GM19035 (cell line): ENCODE measurements around the gene FAM32A.

ENCODE experiments used
- ATAC-seq: cut with Tn5 transposase; IDR thresholded peaks from one replicate; pipeline ENCODE4 v1.9.1; 2021; ENCODE audit not compliant: unreplicated experiment

FAM32A gene

DNA sequence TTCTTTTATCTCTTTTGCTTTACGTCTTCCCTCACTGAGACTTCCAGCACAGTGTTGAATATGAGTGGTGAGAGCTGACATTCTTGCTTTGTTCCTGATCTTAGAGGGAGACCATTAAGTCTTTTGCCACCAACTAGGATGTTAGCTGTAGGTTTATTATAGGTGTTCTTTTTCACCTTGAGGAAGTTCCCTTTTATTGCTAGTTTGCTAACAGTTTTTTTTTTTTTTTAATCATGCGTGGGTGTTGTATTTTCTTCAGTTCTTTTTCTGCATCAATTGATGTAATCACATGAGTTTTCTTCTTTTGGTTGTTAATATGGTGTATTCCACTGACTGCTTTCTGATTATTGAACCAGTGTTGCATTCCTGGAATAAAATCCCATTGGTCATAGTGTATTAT is 33.6 kb downstream of the FAM32A start:
- ATAC-seq: no peak

DNA sequence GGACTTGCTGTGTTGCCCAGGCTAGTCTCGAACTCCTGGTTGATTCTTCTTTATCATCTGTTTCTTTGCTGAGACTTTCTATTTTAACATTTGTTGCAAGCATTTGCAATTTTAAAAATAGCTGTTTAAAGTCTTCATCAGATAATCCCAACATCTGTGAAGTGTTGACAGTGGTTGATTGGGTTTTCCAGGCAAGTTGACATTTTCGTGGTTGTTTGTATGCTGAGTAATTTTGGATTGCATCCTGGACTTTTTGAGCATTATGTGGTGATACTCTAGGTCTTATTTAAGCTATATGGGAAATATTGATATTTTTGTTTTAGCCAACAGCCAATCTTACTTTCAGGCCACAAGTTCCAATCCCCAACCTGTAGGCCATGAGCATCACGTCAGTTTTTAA is 37.6 kb downstream of the FAM32A start:
- no peak for ATAC-seq

DNA sequence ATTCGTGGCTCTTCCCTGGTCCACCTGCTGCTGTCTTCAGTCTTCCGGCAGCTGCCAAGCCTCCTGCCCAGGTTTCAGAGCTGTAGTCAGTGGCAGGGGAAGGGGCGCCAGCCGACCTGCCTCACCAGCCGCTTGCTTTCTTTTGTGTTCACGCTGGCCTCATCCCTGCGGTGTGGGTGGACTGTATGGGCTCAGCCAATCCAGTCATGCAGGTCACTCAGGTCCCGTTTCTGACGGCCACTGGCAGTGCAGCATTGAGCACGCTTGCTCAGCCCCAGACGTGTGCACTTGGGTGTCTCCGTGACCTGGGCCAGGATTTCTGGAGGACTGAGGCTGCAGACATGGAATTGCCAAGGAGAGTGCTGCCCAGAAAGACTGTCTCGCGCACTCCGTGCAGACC is 38.5 kb downstream of the FAM32A start:
- no peak for ATAC-seq

DNA sequence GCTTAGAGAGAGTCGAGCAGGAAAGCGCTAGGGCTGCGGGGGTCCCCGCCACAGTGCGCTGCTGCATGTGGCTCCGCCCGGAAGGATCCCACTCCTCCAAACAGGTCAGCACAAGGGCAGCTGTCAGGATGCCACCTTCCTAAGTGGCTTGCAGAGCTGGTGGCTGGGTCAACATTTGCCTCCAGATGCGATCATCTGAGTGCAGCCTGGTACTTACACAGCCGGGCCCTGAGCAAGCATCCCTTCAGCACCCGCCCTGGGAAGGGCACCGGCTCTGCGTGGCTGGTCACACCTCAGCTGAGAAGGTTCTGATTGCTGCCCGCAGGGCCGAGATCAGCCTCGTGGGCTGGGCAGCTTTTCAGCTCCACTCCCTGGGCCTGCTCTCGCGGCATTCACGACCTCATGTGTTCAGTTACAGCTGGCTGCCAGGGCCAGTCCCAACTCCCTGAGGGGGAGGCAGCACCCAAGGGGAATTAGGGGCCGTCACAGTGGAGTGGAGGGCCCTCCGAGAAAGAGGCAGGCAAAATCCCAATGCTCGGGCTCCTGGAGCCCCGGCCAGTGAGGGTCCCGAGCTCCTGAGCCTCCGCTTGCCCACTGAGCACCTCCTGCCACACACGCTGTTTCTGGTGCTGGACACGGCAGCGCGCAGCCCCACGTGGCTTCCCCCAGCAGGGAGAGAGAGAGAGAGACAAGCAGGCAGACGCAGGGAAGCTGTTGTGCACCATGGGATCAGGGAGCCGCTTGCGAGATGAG is 39.3 kb downstream of the FAM32A start:
- ATAC-seq: no peak

DNA sequence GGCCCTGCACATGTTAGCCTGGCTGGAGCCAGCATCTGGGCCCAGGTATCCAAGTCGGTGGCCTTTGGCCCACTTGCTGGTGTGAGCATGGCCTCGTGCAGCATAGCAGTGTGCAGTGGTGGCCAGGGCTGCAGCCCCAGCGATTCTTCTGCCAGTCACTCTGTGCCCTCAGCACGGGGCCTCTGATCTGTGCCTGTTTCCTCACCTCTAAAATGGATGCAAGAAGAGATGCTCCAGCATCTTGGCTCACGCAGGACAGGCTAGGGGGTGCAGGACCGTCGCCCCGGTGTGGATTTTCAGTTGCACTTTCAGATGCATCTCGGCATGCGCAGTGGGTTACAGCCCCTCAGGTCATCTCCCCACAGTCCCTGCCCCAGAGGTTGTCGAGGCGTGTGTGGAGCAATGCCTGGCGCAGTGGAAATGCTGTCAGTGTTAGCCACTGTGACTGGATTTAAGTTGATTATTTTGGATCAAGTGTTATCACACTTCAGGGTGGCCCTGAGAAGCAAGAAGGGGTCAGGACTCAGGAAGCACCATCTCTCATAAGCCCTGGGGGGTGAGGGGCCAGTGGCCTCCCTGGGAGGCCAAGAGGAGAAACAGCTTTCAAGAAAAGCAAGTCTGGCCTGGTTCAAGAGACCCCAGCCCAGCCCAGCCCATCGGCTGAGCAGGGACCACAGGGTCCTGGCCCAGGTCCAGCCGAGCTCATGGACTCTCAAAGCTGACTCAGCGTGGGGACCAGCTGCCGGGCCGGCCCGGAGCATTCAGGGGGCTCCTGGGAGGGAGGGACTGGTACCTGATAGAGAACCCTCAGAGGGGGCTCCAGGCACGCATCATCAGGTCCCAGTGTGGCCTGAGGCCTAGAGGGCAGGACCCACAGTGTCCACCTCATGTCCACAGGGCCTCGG is 40.3 kb downstream of the FAM32A start:
- no peak for ATAC-seq

DNA sequence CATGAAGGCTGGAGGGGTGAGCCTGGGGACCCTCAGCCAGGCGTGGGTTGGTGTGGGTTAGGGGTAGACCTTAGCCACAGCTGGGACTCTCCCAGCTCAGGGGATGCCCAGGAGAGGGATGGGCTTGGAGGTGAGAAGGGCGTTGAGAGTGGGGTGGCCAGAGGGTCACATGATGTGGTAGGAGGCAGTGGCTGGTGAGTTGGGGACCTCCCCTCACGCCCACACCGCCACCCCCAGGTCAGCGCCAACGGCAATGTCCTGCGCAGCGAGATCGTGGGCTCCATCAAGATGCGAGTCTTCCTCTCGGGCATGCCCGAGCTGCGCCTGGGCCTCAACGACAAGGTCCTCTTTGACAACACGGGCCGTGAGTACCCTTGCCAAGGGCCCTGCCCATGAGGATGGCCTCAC is 41.0 kb downstream of the FAM32A start:
- no peak for ATAC-seq

DNA sequence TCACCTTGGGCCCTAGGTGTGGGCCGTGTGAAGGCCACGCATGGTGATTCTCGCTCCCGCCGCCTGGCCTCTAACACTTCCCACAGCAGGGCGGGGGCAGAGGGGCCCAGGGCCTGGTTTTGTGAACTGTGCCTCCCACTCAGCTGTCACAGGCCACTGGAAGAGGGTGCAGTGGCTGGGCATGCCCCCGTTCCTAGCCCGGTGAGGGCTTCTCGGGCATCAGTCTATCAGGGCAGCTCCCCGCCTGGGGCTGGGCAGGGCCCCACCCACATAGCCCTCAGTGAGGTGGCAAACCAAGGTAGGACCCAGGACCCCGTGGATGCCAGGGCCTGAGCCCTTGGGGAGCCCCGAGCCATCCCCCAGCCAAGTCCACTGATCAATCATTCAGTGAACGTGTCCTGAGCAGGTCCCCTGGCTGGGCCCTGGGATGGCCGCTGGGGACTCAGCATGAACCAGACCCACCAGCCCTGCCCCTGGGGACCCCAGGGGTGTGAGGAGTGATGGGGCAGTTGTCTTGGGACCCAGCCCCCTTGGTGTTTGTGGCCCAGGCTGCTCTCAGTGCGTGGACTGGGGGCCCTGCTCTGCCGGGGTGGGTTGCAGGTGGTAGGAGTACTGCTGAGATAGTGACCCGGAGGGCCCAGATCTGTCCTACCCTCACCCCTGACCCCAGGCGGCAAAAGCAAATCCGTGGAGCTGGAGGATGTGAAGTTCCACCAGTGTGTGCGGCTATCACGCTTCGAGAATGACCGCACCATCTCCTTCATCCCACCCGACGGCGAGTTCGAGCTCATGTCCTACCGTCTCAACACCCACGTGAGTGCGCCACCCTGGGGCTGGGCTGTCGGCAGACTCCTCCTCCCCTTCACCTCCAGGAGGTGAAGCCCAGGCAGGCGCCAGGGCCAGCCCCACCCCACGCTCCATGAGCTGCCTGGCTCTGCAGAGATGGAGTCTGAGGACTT is 41.9 kb downstream of the FAM32A start:
- ATAC-seq: no peak

DNA sequence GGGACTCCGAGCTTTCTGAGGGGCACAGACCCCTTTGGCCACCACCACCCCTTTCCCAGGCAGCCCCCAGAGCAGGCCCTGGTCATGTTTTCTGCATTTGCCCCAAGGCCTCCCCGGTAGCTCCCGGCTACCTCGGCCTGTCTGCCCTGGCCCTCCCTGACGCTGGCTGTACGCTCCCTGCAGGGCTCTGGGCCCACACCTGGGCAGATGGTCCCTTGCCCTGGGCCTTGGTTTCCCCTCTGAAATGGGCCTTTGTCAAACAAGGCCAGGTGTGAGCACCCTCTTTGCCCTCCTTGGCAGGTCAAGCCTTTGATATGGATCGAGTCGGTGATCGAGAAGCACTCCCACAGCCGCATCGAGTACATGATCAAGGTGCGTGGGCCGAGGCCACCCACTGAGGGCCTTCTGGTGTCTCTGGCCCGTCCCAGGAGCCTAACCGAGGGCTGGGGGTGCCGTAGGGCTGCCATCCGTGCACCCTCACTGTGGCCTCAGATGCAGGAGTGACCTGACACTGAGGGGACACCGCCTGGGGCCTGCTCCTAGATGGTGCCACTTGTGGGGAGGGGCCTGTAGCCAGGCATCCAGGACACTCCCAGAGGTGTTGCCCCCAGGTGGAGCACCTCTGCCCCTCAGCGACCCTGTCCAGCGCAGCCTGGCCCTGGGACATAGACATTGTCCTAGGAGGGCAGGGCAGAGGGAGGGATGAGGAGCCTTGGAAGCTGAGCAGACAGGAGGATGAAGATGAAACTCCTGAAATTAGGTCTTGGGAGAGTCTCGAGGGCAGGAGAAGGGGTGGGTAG is 42.8 kb downstream of the FAM32A start:
- ATAC-seq: no peak

DNA sequence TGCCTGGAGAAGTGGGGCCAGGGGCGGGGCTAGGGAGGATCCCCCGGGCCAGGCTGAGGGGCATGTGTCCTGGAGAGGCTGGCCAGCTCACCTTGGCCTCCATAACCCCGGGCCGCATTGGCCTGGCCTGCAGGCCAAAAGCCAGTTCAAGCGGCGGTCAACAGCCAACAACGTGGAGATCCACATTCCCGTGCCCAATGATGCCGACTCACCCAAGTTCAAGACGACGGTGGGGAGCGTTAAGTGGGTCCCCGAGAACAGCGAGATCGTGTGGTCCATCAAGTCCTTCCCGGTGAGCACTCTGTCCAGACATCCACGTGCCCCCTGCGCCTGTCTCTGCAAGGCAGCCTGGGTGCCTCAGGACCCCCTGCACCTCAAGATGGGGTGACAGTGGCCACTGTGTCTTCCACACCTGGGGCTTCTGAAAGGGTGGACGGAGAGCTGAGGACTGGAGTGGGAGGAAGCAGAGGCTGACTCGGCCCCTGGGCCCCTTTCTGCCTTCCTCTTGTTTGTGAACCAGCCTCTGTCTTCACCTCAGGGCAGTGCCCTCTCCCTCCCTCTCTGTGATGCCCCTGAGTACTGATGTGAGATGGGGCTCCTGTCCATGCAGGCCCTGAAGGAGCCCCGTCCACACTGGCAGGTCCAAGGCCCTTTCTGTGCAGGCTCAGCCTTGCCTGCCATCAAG is 43.6 kb downstream of the FAM32A start:
- ATAC-seq: no peak

DNA sequence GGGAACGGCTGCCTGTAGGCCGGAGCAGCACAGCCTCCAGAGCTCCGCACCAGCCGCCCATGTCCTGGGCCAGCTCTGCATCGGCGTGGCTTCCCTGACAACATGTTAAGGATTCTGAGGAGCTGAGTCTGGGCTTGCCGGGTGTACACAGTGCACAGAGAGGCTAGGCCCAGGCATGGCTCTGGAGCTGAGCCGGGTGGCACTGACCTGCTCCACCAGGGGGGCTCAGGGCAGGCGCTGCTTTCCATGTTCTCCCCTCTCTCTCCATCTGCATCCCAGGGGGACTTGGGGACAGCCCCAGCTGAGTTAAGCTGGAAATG is 44.1 kb downstream of the FAM32A start:
- no peak for ATAC-seq

DNA sequence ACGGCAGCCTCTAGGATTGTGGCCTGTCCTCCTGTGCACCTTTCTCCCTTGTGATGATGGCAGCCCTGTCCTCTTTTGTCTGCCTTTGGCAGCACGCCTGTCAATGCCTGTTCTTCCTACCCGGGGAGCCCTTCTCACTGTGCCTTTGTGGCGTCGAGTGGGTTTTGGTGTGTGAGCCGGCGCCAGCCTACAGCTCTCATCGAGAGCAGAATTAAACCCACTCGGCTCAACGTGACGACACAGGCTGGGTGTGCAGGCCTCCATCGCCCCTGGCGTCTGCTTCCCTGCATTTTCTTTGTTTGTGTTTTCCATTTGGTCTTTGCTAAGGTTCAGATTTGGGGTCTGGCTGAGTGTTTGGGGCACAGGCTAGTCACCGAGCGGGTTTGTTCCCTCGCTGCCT is 46.9 kb downstream of the FAM32A start:
- no peak for ATAC-seq

DNA sequence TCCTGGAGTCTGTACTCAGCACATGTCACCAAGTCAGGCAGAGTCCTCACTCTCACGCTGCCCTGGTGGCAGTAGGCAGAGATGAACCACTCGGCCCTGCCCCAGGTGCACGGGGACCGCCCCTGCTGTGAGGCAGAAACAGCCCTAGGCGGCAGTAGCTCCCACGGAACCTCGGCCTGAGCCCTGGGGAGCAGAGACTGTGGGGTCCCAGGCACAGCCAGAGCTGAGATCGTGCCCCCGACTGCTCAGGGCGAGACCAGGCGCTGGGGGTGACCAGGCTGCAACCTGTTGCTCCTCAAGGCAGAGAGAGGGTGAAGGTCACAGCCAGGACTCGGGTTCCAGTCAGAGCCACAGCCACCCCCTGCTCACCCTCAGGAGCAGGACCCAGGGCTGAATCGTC is 47.4 kb downstream of the FAM32A start:
- ATAC-seq: no peak

DNA sequence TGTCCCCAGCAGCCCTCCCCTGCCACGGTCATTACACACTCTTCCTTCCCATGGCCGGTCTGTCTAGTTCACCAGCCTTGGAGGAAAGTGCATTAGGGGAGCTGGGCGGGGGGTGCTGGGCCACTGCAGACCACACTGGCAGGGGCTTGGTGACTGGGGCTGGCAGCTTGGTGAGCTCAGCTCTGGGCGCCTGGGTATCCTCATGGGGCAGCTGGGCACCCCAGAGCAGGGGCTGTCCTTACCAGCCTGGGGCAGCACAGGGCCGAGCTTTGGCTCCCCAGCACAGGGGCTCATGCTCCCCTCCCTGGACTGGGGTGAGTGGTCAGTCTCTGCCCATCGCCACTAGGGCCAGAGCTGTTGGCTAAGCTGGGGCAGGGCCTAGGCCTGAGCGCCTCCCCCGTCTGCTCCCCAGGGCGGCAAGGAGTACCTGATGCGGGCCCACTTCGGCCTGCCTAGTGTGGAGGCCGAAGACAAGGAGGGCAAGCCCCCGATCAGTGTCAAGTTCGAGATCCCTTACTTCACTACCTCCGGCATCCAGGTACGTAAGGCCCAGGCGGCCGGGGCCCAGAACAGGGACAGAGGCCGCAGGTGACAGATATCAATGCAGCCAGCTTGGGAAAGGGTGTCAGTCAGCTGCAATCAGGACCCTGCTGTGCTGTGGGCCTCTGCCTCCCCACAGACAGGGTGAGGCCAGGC is 48.0 kb downstream of the FAM32A start:
- ATAC-seq: no peak

DNA sequence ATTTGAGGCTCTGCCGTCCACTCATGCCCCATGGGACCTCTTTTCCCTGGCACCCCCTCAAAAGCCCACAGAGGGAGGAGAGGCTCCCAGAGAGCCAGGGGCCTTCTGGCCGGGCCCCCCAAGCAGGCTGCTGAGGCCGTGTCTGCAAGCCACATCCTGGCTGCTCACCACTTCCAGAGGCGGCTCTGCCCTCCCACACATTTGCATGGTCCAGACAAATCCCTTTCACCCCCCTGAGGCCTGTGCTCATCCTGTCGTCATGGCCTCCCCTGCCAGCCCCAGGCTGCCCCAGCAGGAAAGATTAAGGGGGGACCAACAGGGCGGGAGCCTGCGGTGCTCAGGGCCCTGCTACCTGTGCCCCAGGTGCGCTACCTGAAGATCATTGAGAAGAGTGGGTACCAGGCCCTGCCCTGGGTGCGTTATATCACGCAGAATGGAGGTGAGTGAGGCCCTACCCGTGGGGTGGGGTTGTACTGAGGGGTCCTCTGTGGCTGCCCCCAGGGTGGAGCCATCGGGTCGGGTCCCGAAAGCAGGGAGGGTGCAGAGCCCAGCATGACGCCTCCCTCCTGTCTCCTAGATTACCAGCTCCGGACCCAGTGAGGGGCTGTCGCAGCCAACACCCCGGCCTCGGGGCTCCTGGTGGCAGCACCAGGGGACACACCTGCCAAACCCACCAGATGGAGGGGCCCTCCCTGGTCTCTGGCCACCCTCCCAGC is 48.8 kb downstream of the FAM32A start:
- no peak for ATAC-seq

DNA sequence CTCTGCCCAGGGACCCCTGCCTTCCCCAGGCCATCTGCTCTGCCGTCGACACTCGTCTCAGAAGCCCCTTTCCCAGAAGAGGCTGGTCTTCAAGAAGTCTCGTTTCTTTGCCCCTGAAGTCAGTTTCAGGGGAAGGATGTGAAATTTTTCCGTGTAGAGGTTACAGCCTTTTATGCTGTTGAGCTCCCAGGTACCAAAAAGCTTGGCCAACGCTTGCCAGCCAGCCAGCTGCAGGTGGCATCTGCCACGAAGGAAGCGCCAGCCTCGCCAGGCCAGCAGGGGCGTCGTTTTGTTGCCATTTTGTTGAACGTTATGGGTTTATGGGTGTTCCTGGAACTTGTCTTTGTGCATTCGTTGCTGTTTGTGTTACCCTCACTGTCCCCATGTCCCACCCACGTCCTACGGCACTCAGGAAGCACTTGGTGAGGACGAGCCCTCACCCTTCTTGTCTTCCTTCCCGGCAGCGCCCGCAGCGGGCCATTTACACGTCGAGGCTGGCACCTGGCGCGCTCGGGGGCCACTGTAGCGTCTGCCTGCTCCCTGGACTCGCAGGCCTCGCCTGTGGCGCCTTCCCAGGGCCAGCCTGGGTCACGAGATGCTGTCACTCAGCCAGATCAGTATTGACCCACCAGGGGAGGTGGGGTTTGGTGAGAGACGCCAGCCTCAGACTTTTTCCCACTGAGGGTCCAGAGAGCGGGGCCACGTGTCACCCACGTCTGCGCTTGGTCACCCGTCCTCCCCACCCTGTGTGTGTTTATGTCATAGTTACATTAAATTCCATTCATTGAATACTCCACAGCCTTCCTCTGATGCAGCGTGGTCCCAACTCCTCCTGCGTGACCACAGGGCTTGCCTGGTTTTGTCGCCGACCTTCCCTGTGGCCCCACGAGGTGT is 49.6 kb downstream of the FAM32A start:
- ATAC-seq: no peak

DNA sequence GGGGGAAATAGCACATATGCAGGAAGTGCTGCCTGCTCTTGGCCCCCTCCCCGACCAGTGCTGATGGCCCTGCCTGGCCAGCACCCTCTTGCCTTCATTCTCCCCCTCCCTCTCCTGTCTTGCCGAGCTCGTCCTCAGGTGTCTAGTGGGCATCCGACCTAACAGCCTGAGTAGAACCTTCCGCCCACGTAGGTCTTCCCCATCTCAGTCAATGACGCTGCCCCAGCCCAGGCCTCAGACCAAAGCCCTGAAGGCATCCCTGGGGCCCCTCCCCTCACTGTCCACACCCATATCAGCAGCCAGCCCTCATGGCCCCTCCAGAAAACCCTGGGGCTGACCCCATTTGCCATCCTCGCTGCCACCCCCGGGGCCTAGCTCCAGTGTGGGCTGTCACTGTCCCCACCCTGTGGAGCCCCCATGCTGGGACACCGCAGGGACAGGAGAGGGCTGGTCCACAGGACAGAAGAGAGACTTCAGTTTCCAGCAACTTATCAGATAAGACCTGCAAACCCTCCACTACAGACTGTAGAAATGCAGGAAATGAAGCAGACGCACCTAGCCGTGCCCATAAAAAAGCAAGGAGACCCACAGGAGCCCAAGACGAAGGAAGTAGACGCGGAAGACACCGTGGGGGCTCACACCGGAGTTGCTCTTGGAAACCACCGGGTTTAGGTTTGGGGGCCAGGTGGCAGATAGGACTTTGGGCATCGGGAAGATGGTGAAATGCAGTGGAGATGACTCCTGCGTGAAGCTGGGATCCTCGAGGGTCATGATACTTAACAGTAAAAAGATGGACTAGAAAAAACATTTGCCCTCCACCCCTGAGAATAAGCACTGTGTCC is 50.8 kb downstream of the FAM32A start:
- ATAC-seq: no peak
